ENCODE data around the gene SLC43A2. TPM values are rescaled to one million over a fixed set of nuclear protein-coding genes. Genes with fewer than 3 reads are reported as not detected.

The SLC43A2 gene
- total RNA-seq, 1 experiment from 2014 or later: 12.6 TPM

- Histone ChIP-seq H3K9ac (ENCODE audit: low read length) (no peak overlapping the region), H4K20me1 (ENCODE audit: insufficient read depth) (no peaks in the 10 kb centered on the region), H3K36me3 (ENCODE audit: control insufficient read depth in 1 of 2, insufficient read depth in 2 of 2, low read length in 2 of 2) (no peaks in the 10 kb centered on the region), H3K4me3 (replicated peaks in 1 of 2; ENCODE audit: low read depth in 1 of 2, low read length in 2 of 2) (no peak overlapping the region), H3K4me1 (ENCODE audit: control insufficient read depth in 1 of 2, insufficient read depth in 2 of 2, low read length in 2 of 2) (no peaks in the 10 kb centered on the region), H3K4me2 (ENCODE audit: low read length) (no peak overlapping the region), H3K27me3 (ENCODE audit: insufficient read depth, low read length) (no peaks in the 10 kb centered on the region), H3K9me3 (ENCODE audit: control insufficient read depth in 1 of 2, insufficient read depth in 1 of 2, low read depth in 1 of 2, low read length in 2 of 2) (no peaks in the 10 kb centered on the region), H3K79me2 (ENCODE audit: insufficient read depth, low read length) (no peaks in the 10 kb centered on the region), H2AFZ (ENCODE audit: low read depth, low read length, poor library complexity, severe bottlenecking) (no peak overlapping the region), H3K9me2 (ENCODE audit: insufficient read depth) (no peaks in the 10 kb centered on the region), H3K27ac (ENCODE audit: low read depth, low read length) (no peak overlapping the region)
- ChIA-PET POLR2A (no interaction called here), CTCF (no interaction called here), RAD21 (ENCODE audit: low non-redundant PET in 1 of 2, low total read pairs in 2 of 2, uncharacterized antibody in 2 of 2, unreplicated experiment in 2 of 2) (no interaction called here)
- TF ChIP-seq ZBTB33 (IDR thresholded peaks at IDR 0.05; ENCODE audit: extremely low read depth, insufficient replicate concordance, low read length): no peak
- TF ChIP-seq RAD21 (IDR thresholded peaks at IDR 0.05; ENCODE audit: low read depth): no peak
- no peak for TF ChIP-seq ELF1 (IDR thresholded peaks at IDR 0.05; ENCODE audit: borderline replicate concordance, low read depth)
- TF ChIP-seq FOSL1 (IDR thresholded peaks at IDR 0.05; ENCODE audit: low read depth): no peak
- TF ChIP-seq EZH2 (IDR thresholded peaks at IDR 0.05): no peak
- TF ChIP-seq EZH2phosphoT487 (IDR thresholded peaks at IDR 0.05; ENCODE audit: borderline replicate concordance): no peak
- no peak for TF ChIP-seq JUND (IDR thresholded peaks at IDR 0.05)
- TF ChIP-seq ZFX (IDR thresholded peaks at IDR 0.05): no peak
- no peak for TF ChIP-seq YY1 (IDR thresholded peaks at IDR 0.05; ENCODE audit: extremely low read depth, insufficient replicate concordance, low read depth, low read length)
- TF ChIP-seq TCF7L2 (IDR thresholded peaks at IDR 0.05; ENCODE audit: borderline replicate concordance, extremely low read depth, insufficient read depth, insufficient read length): no peak
- no peak for TF ChIP-seq SIN3A (IDR thresholded peaks at IDR 0.05; ENCODE audit: low read depth)
- TF ChIP-seq SP1 (IDR thresholded peaks at IDR 0.05; ENCODE audit: low read depth): no peak
- TF ChIP-seq POLR2A (IDR thresholded peaks at IDR 0.05; ENCODE audit: borderline replicate concordance, extremely low read depth, insufficient read depth, insufficient read length): no peak
- DNase-seq (ENCODE audit: low read depth, low spot score): no peak
- BruUV-seq (replicated peaks): no TSS peak
- intact Hi-C loops (cut with micrococcal nuclease): no loop called here
- no peak for ATAC-seq
These were observed 20.0 kb downstream of the SLC43A2 start for GRCh38 chr17:1608676-1609075.
